Liver (tissue), 3 donors: ENCODE data around the gene DCC.

Experiments
- ATF3 ChIP-seq: IDR thresholded peaks from 2 replicates; pipeline ENCODE4 v1.6.1; 2016; ENCODE audit warnings: antibody characterized with exemption
- CTCF ChIP-seq: fragments of 150-350 bp; IDR thresholded peaks from 2 replicates; pipeline ENCODE4 v1.5.1; 2017; ENCODE audit warnings: improper control_type of control experiment, low read depth, low read length; ENCODE audit not compliant: missing input control
- EGR1 ChIP-seq, 2 donors: IDR thresholded peaks; 2 replicates each; pipeline ENCODE4 v1.6.1; 2016 to 2018; ENCODE audit warnings: antibody characterized with exemption in 2 of 2, low read depth in 2 of 2
- FOXA1 ChIP-seq: IDR thresholded peaks from 2 replicates; pipeline ENCODE4 v1.6.1; 2016; ENCODE audit warnings: antibody characterized with exemption
- FOXA2 ChIP-seq: IDR thresholded peaks from 2 replicates; pipeline ENCODE4 v1.6.1; 2016; ENCODE audit warnings: antibody characterized with exemption
- GABPA ChIP-seq, 2 donors: IDR thresholded peaks in 1 of 2; conservative IDR thresholded peaks in 1 of 2; 2 replicates each; pipeline ENCODE4 v1.6.1; 2016; ENCODE audit warnings: antibody characterized with exemption in 2 of 2, mild to moderate bottlenecking in 1 of 2, moderate library complexity in 1 of 2
- JUND ChIP-seq, 2 donors: IDR thresholded peaks; 2 replicates each; pipeline ENCODE4 v1.6.1; 2016; ENCODE audit warnings: antibody characterized with exemption in 2 of 2
- MAX ChIP-seq: IDR thresholded peaks from 2 replicates; pipeline ENCODE4 v1.6.1; 2016; ENCODE audit warnings: antibody characterized with exemption
- RAD21 ChIP-seq, 2 donors: IDR thresholded peaks; 2 replicates each; pipeline ENCODE4 v1.6.1; 2016; ENCODE audit warnings: antibody characterized with exemption in 2 of 2, mild to moderate bottlenecking in 2 of 2
- REST ChIP-seq: IDR thresholded peaks from 2 replicates; pipeline ENCODE4 v1.6.1; 2016; ENCODE audit warnings: antibody characterized with exemption, mild to moderate bottlenecking
- SP1 ChIP-seq: IDR thresholded peaks from 2 replicates; pipeline ENCODE4 v1.6.1; 2018; ENCODE audit warnings: antibody characterized with exemption, mild to moderate bottlenecking
- TAF1 ChIP-seq: conservative IDR thresholded peaks from 2 replicates; pipeline ENCODE4 v1.6.1; 2016; ENCODE audit warnings: antibody characterized with exemption, mild to moderate bottlenecking
- YY1 ChIP-seq: IDR thresholded peaks from 2 replicates; pipeline ENCODE4 v1.6.1; 2016; ENCODE audit warnings: antibody characterized with exemption, mild to moderate bottlenecking
- ZBTB33 ChIP-seq: IDR thresholded peaks from 2 replicates; pipeline ENCODE4 v1.6.1; 2016; ENCODE audit warnings: antibody characterized with exemption
- donor health status: healthy.
- donor health status: healthy.

GRCh38 chr18:52403291-52404021 is 63.5 kb downstream of the DCC start:
- no peak for TF ChIP-seq CTCF
- no peak for TF ChIP-seq ZBTB33
- TF ChIP-seq TAF1, result no peak
- TF ChIP-seq MAX, result no peak
- no peak for TF ChIP-seq REST
- no peak for TF ChIP-seq RAD21 (IDR thresholded peaks at IDR 0.05)
- TF ChIP-seq GABPA (IDR thresholded peaks at IDR 0.05 in 1 of 2, conservative IDR thresholded peaks at IDR 0.05 in 1 of 2), result no peak
- TF ChIP-seq FOXA1, result no peak
- TF ChIP-seq JUND (IDR thresholded peaks at IDR 0.05), result no peak
- no peak for TF ChIP-seq ATF3
- TF ChIP-seq SP1, result no peak
- TF ChIP-seq YY1, result no peak
- no peak for TF ChIP-seq FOXA2
- TF ChIP-seq EGR1 (IDR thresholded peaks at IDR 0.05; ENCODE audit: low read depth in 2 of 2), result no peak
